HepG2 (cell line): ENCODE measurements around the gene ACVR1B.

Source experiments
- ERF ChIP-seq: IDR thresholded peaks from 2 replicates; pipeline ENCODE4 v1.6.1; 2018; ENCODE audit warnings: missing biosample characterization, missing genetic modification reagents
- MAFK ChIP-seq, 2 experiments: IDR thresholded peaks in 1 of 2; conservative IDR thresholded peaks in 1 of 2; 2 replicates each; pipeline ENCODE4 v1.6.1; 2011; ENCODE audit warnings: improper control_type of control experiment in 2 of 2, low read length in 2 of 2
- MTF1 ChIP-seq: sonication (generic); formaldehyde crosslinking; IDR thresholded peaks from 2 replicates; pipeline ENCODE4 v1.5.0; 2020; ENCODE audit warnings: missing genetic modification reagents
- POLR2A ChIP-seq, 2 experiments: IDR thresholded peaks; 2 replicates each; pipeline ENCODE4 v1.6.1; 2011; ENCODE audit warnings: low read depth in 2 of 2, low read length in 2 of 2, mild to moderate bottlenecking in 1 of 2, moderate library complexity in 1 of 2; ENCODE audit not compliant: insufficient read depth in 1 of 2
- PTBP1 ChIP-seq: fragments of 200-400 bp; formaldehyde crosslinking; IDR thresholded peaks from 2 replicates; pipeline ENCODE4 v1.6.1; 2018; ENCODE audit warnings: low read length, low read depth; ENCODE audit not compliant: poor library complexity, severe bottlenecking
- SOX6 ChIP-seq, 2 experiments: fragments of 450-650 bp in 1 of 2; sonication (generic) in 1 of 2; formaldehyde crosslinking in 1 of 2; IDR thresholded peaks; 2 replicates each; pipeline versions ENCODE4 v1.4.0 to v1.6.1; 2017 to 2020; ENCODE audit warnings: antibody characterized with exemption in 1 of 2, mild to moderate bottlenecking in 1 of 2, missing genetic modification reagents in 1 of 2
- SP1 ChIP-seq, 2 experiments: fragments of 450-650 bp in 1 of 2; sonication (generic) in 1 of 2; formaldehyde crosslinking in 1 of 2; IDR thresholded peaks; 2 replicates each; pipeline versions ENCODE4 v1.4.0 to v1.6.1; 2016 to 2020; ENCODE audit warnings: missing genetic modification reagents in 1 of 2
- ZFP41 ChIP-seq: sonication (generic); formaldehyde crosslinking; IDR thresholded peaks from 2 replicates; pipeline ENCODE4 v1.4.0; 2020; ENCODE audit warnings: mild to moderate bottlenecking, missing genetic modification reagents, borderline replicate concordance
- ZNF138 ChIP-seq: sonication (generic); formaldehyde crosslinking; IDR thresholded peaks from 2 replicates; pipeline ENCODE4 v1.5.0; 2020; ENCODE audit warnings: mild to moderate bottlenecking, low read depth, missing genetic modification reagents
- ZNF550 ChIP-seq: sonication (generic); formaldehyde crosslinking; IDR thresholded peaks from 2 replicates; pipeline ENCODE4 v1.4.0; 2020; ENCODE audit warnings: mild to moderate bottlenecking, missing genetic modification reagents, borderline replicate concordance
- ZSCAN22 ChIP-seq: sonication (generic); formaldehyde crosslinking; IDR thresholded peaks from 2 replicates; pipeline ENCODE4 v1.4.0; 2020; ENCODE audit warnings: mild to moderate bottlenecking, missing genetic modification reagents
- TF ChIP-seq, protein P1 (sequence below): sonication (generic); formaldehyde crosslinking; IDR thresholded peaks from 2 replicates; pipeline ENCODE4 v1.4.0; 2020; ENCODE audit warnings: mild to moderate bottlenecking, missing genetic modification reagents
- TF ChIP-seq, protein P2 (sequence below): sonication (generic); formaldehyde crosslinking; IDR thresholded peaks from 2 replicates; pipeline ENCODE4 v1.5.0; 2020; ENCODE audit warnings: mild to moderate bottlenecking, missing genetic modification reagents, moderate library complexity

DNA sequence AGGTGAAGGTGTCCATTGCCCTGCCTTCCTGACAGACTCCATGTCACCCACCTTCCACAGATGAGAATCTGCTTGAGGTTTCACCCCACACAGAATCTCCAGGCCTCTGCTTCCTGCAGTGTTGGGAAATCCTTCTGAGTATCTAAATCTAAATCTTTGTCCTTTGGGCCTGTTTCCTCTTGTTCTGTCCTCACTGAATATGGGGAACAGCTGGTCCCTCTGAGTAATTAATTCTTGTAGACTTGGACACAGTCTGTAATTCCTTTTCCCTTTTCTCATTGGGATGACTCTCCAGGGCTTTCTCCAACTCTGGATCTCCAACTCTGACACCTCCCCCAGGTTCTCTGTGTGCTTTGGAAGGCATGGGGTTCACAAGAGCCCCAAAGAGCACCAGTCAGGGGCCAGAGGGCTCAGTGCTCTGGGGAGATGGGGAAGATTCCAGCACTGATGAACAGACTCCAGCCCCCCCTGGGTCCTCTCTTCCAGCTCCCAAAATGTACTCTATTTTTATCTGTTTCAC is 46.5 kb upstream of the ACVR1B start:
- TF ChIP-seq PTBP1 = no peak
- TF ChIP-seq ZSCAN22 (CRISPR knock-in tag) = no peak
- TF ChIP-seq MTF1 (CRISPR knock-in tag) = no peak
- TF ChIP-seq, protein P1, sequence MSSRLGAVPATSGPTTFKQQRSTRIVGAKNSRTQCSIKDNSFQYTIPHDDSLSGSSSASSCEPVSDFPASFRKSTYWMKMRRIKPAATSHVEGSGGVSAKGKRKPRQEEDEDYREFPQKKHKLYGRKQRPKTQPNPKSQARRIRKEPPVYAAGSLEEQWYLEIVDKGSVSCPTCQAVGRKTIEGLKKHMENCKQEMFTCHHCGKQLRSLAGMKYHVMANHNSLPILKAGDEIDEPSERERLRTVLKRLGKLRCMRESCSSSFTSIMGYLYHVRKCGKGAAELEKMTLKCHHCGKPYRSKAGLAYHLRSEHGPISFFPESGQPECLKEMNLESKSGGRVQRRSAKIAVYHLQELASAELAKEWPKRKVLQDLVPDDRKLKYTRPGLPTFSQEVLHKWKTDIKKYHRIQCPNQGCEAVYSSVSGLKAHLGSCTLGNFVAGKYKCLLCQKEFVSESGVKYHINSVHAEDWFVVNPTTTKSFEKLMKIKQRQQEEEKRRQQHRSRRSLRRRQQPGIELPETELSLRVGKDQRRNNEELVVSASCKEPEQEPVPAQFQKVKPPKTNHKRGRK = no peak
- TF ChIP-seq SOX6 (IDR thresholded peaks at IDR 0.05) = no peak
- no peak for TF ChIP-seq SOX6 (CRISPR knock-in tag; IDR thresholded peaks at IDR 0.05)
- no peak for TF ChIP-seq SP1 (IDR thresholded peaks at IDR 0.05)
- TF ChIP-seq SP1 (CRISPR knock-in tag; IDR thresholded peaks at IDR 0.05) = no peak
- TF ChIP-seq ZNF138 = no peak
- no peak for TF ChIP-seq ZFP41
- TF ChIP-seq ZNF550 (CRISPR knock-in tag) = no peak
- TF ChIP-seq, protein P2, sequence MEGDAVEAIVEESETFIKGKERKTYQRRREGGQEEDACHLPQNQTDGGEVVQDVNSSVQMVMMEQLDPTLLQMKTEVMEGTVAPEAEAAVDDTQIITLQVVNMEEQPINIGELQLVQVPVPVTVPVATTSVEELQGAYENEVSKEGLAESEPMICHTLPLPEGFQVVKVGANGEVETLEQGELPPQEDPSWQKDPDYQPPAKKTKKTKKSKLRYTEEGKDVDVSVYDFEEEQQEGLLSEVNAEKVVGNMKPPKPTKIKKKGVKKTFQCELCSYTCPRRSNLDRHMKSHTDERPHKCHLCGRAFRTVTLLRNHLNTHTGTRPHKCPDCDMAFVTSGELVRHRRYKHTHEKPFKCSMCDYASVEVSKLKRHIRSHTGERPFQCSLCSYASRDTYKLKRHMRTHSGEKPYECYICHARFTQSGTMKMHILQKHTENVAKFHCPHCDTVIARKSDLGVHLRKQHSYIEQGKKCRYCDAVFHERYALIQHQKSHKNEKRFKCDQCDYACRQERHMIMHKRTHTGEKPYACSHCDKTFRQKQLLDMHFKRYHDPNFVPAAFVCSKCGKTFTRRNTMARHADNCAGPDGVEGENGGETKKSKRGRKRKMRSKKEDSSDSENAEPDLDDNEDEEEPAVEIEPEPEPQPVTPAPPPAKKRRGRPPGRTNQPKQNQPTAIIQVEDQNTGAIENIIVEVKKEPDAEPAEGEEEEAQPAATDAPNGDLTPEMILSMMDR = no peak
- TF ChIP-seq MAFK (conservative IDR thresholded peaks at IDR 0.05 in 1 of 2, IDR thresholded peaks at IDR 0.05 in 1 of 2; ENCODE audit: low read length in 2 of 2) = no peak
- no peak for TF ChIP-seq POLR2A (IDR thresholded peaks at IDR 0.05; ENCODE audit: insufficient read depth in 1 of 2, low read depth in 2 of 2, low read length in 2 of 2)
- TF ChIP-seq ERF (CRISPR knock-in tag) = no peak
